Spleen (tissue), 11 donors: ENCODE data around the gene RPS27. TPM values are rescaled to one million over a fixed set of nuclear protein-coding genes. Genes with fewer than 3 reads are reported as not detected.

Experiments used
- DNase-seq: peaks from one replicate; pipeline ENCODE4 v3.0.0-alpha.2; 2020
- H3K27ac ChIP-seq, 8 donors: fragments of 200-600 bp; sonication (generic) in 7 of 8; 1 replicate in 4 of 8; 2 replicates in 4 of 8; pipeline versions ENCODE4 v1.5.0 to v1.8.0; 2016 to 2021; ENCODE audit warnings: inconsistent platforms in 4 of 8, mild to moderate bottlenecking in 4 of 8, moderate library complexity in 1 of 8
- H3K27me3 ChIP-seq, 7 donors: fragments of 200-600 bp; sonication (generic) in 6 of 7; replicated peaks in 1 of 7; 1 replicate in 4 of 7; 2 replicates in 3 of 7; pipeline versions ENCODE4 v1.5.0 to v1.8.0; 2016 to 2021; ENCODE audit warnings: inconsistent platforms in 3 of 7, mild to moderate bottlenecking in 1 of 7
- H3K36me3 ChIP-seq, 6 donors: fragments of 200-600 bp; sonication (generic) in 5 of 6; 1 replicate in 4 of 6; 2 replicates in 2 of 6; pipeline versions ENCODE4 v1.5.0 to v1.8.0; 2016 to 2021; ENCODE audit warnings: inconsistent platforms in 2 of 6
- H3K4me1 ChIP-seq, 6 donors: fragments of 200-600 bp; sonication (generic) in 5 of 6; 1 replicate in 3 of 6; 2 replicates in 3 of 6; pipeline versions ENCODE4 v1.5.0 to v1.8.0; 2016 to 2021; ENCODE audit warnings: inconsistent platforms in 3 of 6
- H3K4me3 ChIP-seq, 8 donors: fragments of 200-600 bp; sonication (generic) in 7 of 8; 1 replicate in 4 of 8; 2 replicates in 4 of 8; pipeline versions ENCODE4 v1.5.0 to v1.8.0; 2016 to 2021; ENCODE audit warnings: inconsistent platforms in 4 of 8, mild to moderate bottlenecking in 4 of 8, moderate library complexity in 2 of 8
- H3K9me3 ChIP-seq, 8 donors: fragments of 200-600 bp; sonication (generic) in 7 of 8; 1 replicate in 4 of 8; 2 replicates in 4 of 8; pipeline versions ENCODE4 v1.5.0 to v1.8.0; 2016 to 2021; ENCODE audit warnings: inconsistent platforms in 4 of 8
- CTCF ChIP-seq, 11 experiments: fragments of 200-600 bp in 7 of 11; fragments of 450-650 bp in 4 of 11; sonication (generic) in 4 of 11; IDR thresholded peaks in 8 of 11; conservative IDR thresholded peaks in 3 of 11; 1 replicate in 7 of 11; 2 replicates in 4 of 11; pipeline versions ENCODE4 v1.4.0 to v1.8.0; 2016 to 2021; ENCODE audit warnings: antibody characterized with exemption in 11 of 11, inconsistent platforms in 4 of 11, mild to moderate bottlenecking in 1 of 11
- POLR2A ChIP-seq, 3 donors: fragments of 450-650 bp; IDR thresholded peaks; one replicate each; pipeline ENCODE4 v1.5.1; 2017; ENCODE audit warnings: antibody characterized with exemption in 3 of 3, mild to moderate bottlenecking in 1 of 3
- POLR2AphosphoS5 ChIP-seq, 3 donors: sonication (generic); formaldehyde crosslinking; IDR thresholded peaks; one replicate each; pipeline ENCODE4 v1.5.1; 2017; ENCODE audit warnings: antibody characterized with exemption in 3 of 3
- WGBS, 5 donors: extraction: QIAGEN DNeasy Blood & Tissue Kit in 3 of 5; methylation state at CpG; one replicate each; pipeline versions ENCODE4 v1.1.5 to v1.1.7; 2013 to 2018; 5-methylcytosine and 5-hydroxymethylcytosine counted together
- intact Hi-C: fragments of 100-400 bp; cut with DNase I; formaldehyde crosslinking; loops from one replicate; pipeline ENCODE4 v1.15.0; 2023; ENCODE audit warnings: low total_unique reads
- polyA plus RNA-seq, 3 donors: library from polyadenylated mRNA; stranded (reverse); fragments of 200-250 nt; gene quantifications; one replicate each; pipeline ENCODE4 v1.2.1, GENCODE V29; 2013
- total RNA-seq, 7 donors: library from RNA; depleted of rRNA in 3 of 7; stranded (reverse); fragments of >200 nt in 3 of 7; fragmentation: NEBNext Ultra II Directional in 4 of 7; extraction: Animal tissue kit (Norgen Biotek cat#: 25700) in 4 of 7; gene quantifications; one replicate each; pipeline versions ENCODE4 v1.1.0 to v1.2.1, GENCODE V29; 2016 to 2021
- donor health status: healthy with polysubstance abuse.
- donor health status: DM: no; HTN: no; CAD: no; lungs with moderate emphysema.
- donor health status: DM: no; HTN: no; CAD: no.
- donor health status: Bipolar disorder and iron deficiency.
- donor health status: healthy.
- donor health status: DM: no; HTN: no; CAD: no.
- donor health status: DM: yes; HTN: yes; CAD: no.

RPS27 gene
- total and polyA plus RNA-seq, 10 donors: 1,398 to 23,475 (median 2,447) TPM

GRCh38 chr1:153973071-153973470 lies 17.5 kb upstream of the RPS27 start:
- Histone ChIP-seq H3K4me1 (peaks cover 21 to 72% (median 39%) of the 10 kb centered on the region in 6 donors), H3K36me3 (peaks cover 0 to 42% (median 32%) of the 10 kb centered on the region in 6 donors), H3K9me3 (no peaks in the 10 kb centered on the region), H3K27ac (peak overlapping the region in 1 of 8 donors; percentile 55), H3K4me3 (no peak overlapping the region), H3K27me3 (no peaks in the 10 kb centered on the region)
- intact Hi-C loops: no loop called here
- 93 to 99% (median 96%) methylated on average over 3 of the region's 3 CpGs for WGBS, 5 donors
- no peak for DNase-seq
- TF ChIP-seq CTCF (IDR thresholded peaks at IDR 0.05 in 8 of 11, conservative IDR thresholded peaks at IDR 0.05 in 3 of 11) (no peak), POLR2AphosphoS5 (IDR thresholded peaks at IDR 0.05) (no peak), POLR2A (IDR thresholded peaks at IDR 0.05) (no peak)

GRCh38 chr1:153973525-153973924 lies 17.0 kb upstream of the RPS27 start:
- H3K27ac ChIP-seq: peak overlapping the region in 1 of 8 donors; percentile 31

GRCh38 chr1:153976819-153977249 lies 13.7 kb upstream of the RPS27 start:
- H3K36me3 ChIP-seq: peaks cover 0 to 54% (median 32%) of the 10 kb centered on the region in 6 donors
- intact Hi-C loops: no loop called here
- H3K27me3 ChIP-seq: no peaks in the 10 kb centered on the region
- TF ChIP-seq POLR2AphosphoS5 (IDR thresholded peaks at IDR 0.05) (no peak), CTCF (IDR thresholded peaks at IDR 0.05 in 8 of 11, conservative IDR thresholded peaks at IDR 0.05 in 3 of 11) (no peak), POLR2A (IDR thresholded peaks at IDR 0.05) (no peak)
- H3K9me3 ChIP-seq: no peaks in the 10 kb centered on the region
- peaks cover 20 to 78% (median 48%) of the 10 kb centered on the region in 6 donors for H3K4me1 ChIP-seq
- H3K27ac ChIP-seq: peak overlapping the region; percentile 91 to 98 (median 94)
- peak overlapping the region; percentile 84 to 98 (median 94) for H3K4me3 ChIP-seq
- 1 to 2% (median 2%) methylated on average over 13 to 16 of the region's 16 CpGs for WGBS, 5 donors
- peak; percentile 78 for DNase-seq

More at GRCh38 chr1:153973525-153973924, 17.0 kb upstream of the RPS27 start:
- H3K27me3 ChIP-seq: no peaks in the 10 kb centered on the region
- WGBS, 5 donors: 82 to 92% (median 85%) methylated on average over 7 of the region's 7 CpGs
- no peaks in the 10 kb centered on the region for H3K9me3 ChIP-seq
- H3K36me3 ChIP-seq: peaks cover 0 to 42% (median 32%) of the 10 kb centered on the region in 6 donors
- no peak overlapping the region for H3K4me3 ChIP-seq
- intact Hi-C loops: no loop called here
- DNase-seq: peak; percentile 59
- no peak for TF ChIP-seq CTCF (IDR thresholded peaks at IDR 0.05 in 8 of 11, conservative IDR thresholded peaks at IDR 0.05 in 3 of 11)
- TF ChIP-seq POLR2AphosphoS5 (IDR thresholded peaks at IDR 0.05): peak in 1 of 3 donors; percentile 30
- peaks cover 23 to 72% (median 39%) of the 10 kb centered on the region in 6 donors for H3K4me1 ChIP-seq

- Histone ChIP-seq H3K9me3 (no peaks in the 10 kb centered on the region), H3K36me3 (peaks cover 0 to 58% (median 32%) of the 10 kb centered on the region in 6 donors), H3K4me3 (peak within 1 kb of the TSS; percentile 84 to 98 (median 94)), H3K27me3 (no peaks in the 10 kb centered on the region), H3K27ac (peak within 1 kb of the TSS; percentile 91 to 98 (median 94)), H3K4me1 (peaks cover 20 to 78% (median 51%) of the 10 kb centered on the region in 6 donors)
- TF ChIP-seq POLR2AphosphoS5 (IDR thresholded peaks at IDR 0.05) (peak; percentile 98), CTCF (IDR thresholded peaks at IDR 0.05 in 8 of 11, conservative IDR thresholded peaks at IDR 0.05 in 3 of 11) (peak in 3 of 11 experiments; percentile 21 to 43 (median 28)), POLR2A (IDR thresholded peaks at IDR 0.05) (peak in 2 of 3 donors; percentile 52 to 89)
- DNase-seq: peak; percentile 97
- 0 to 1% (median 1%) methylated on average over 40 to 75 of the region's 75 CpGs for WGBS, 5 donors
- intact Hi-C loops: no loop called here
Observed at GRCh38 chr1:153977250-153978240, 13.0 kb upstream of the RPS27 start, which contains the start of gene JTB. TSS of gene JTB (minus strand) at chr1:153977674. CDS start at chr1:153977252, 422 bp downstream.
